ENCODE measurements around the gene MRNIP.

MRNIP gene

DNA sequence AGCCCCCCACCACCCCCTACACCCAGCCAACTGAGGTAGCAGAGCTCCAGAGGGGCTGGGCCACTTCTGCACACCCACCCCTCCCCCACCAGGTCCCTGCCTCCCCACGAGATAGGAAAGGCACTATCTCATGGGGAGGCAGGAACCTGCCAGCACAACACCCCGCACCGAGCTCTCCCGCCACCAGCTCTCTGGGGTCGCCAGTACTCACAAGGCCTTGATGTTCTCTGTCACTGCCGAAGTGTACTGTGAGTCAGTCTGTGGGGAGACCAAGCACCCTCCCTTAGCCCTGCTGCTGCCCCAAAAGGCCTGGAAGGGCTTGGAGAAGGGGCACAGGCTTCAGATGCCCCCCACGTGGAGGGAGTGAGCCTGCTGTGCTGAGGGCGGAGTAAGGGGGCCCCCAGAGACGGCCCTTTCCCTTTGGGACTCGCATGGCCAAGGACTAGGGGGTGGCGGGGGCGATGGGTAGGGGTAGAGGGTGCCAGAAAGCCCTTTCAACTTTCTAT is 57.9 kb downstream of the MRNIP start:
- TF ChIP-seq CEBPB (IDR thresholded peaks at IDR 0.05) (no peak), MAX (IDR thresholded peaks at IDR 0.05) (no peak), ZBTB7A (IDR thresholded peaks at IDR 0.05; ENCODE audit: low read depth) (no peak), EGR1 (IDR thresholded peaks at IDR 0.05) (no peak), TEAD4 (IDR thresholded peaks at IDR 0.05) (no peak), TCF12 (IDR thresholded peaks at IDR 0.05; ENCODE audit: low read depth) (no peak), EP300 (IDR thresholded peaks at IDR 0.05; ENCODE audit: borderline replicate concordance) (no peak), REST (IDR thresholded peaks at IDR 0.05; ENCODE audit: low read depth) (no peak), RAD21 (IDR thresholded peaks at IDR 0.05; ENCODE audit: low read depth) (no peak), TAF1 (IDR thresholded peaks at IDR 0.05; ENCODE audit: low read depth) (no peak)

DNA sequence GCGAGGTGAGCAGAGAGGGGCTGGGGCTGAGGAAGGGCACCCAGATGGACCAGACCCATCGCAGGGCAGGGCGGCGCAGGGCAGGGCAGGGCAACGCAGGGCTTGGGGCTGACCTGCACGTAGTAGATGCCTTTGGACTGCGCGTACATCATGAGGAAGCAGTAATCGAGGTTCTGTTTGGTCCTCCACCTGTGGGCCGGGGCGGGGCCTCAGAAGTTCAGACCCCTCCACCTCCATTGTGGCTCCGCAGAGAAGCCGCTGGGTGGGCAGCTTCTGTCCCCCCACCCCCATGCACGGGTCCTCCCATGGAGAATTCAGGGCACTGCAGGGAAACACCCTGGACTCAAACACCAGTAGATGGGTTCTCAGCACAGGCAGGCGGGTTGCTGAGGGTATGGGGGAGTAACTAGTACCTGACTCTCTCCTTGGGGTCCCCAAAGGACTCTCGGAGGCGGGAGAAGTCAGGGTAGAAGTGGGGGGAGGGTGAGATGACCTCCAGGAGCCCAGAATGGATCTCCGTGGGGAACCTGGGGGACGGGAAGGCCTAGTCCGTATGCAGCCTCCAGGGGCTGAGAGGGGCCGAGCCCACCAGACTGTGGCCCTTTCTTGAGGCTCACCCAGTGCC is 58.4 kb downstream of the MRNIP start:
- TF ChIP-seq TEAD4 (IDR thresholded peaks at IDR 0.05), result no peak
- no peak for TF ChIP-seq FOXM1 (IDR thresholded peaks at IDR 0.05; ENCODE audit: borderline replicate concordance, low read depth)

DNA sequence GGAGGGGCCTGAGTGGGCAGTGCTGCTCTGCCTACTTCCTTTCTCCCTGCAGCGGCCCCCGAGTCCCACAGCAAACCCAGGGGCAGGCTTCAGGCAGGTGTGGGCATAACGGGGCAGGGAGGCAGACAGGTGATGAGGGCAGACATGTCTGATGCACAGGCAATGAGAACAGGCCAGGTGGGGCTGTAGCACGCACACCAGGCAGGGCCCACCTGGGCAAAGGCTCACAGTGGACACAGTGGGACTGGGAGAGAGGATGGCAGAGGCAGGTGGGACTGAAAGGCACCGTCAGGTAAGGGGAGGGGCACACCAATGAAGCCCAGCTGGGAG is 59.0 kb downstream of the MRNIP start:
- TF ChIP-seq EGR1 (IDR thresholded peaks at IDR 0.05), result no peak
- TF ChIP-seq TCF12 (IDR thresholded peaks at IDR 0.05; ENCODE audit: low read depth), result no peak
- TF ChIP-seq CEBPB (IDR thresholded peaks at IDR 0.05), result no peak
- no peak for TF ChIP-seq TAF1 (IDR thresholded peaks at IDR 0.05; ENCODE audit: low read depth)
- TF ChIP-seq TEAD4 (IDR thresholded peaks at IDR 0.05), result no peak
- no peak for TF ChIP-seq USF1 (IDR thresholded peaks at IDR 0.05)
- no peak for TF ChIP-seq ZBTB7A (IDR thresholded peaks at IDR 0.05; ENCODE audit: low read depth)
- no peak for TF ChIP-seq NFIC (IDR thresholded peaks at IDR 0.05)
- TF ChIP-seq RAD21 (IDR thresholded peaks at IDR 0.05; ENCODE audit: low read depth), result no peak
- TF ChIP-seq MAX (IDR thresholded peaks at IDR 0.05), result no peak
- TF ChIP-seq FOXM1 (IDR thresholded peaks at IDR 0.05; ENCODE audit: borderline replicate concordance, low read depth), result no peak
- TF ChIP-seq YY1 (IDR thresholded peaks at IDR 0.05; ENCODE audit: low read depth), result no peak
- no peak for TF ChIP-seq REST (IDR thresholded peaks at IDR 0.05; ENCODE audit: low read depth)
- no peak for TF ChIP-seq EP300 (IDR thresholded peaks at IDR 0.05; ENCODE audit: borderline replicate concordance)
- no peak for TF ChIP-seq CREB1 (IDR thresholded peaks at IDR 0.05; ENCODE audit: low read depth)

- TF ChIP-seq RAD21 (IDR thresholded peaks at IDR 0.05; ENCODE audit: low read depth) (no peak), CEBPB (IDR thresholded peaks at IDR 0.05) (no peak), USF1 (IDR thresholded peaks at IDR 0.05) (no peak), TCF12 (IDR thresholded peaks at IDR 0.05; ENCODE audit: low read depth) (no peak), CREB1 (IDR thresholded peaks at IDR 0.05; ENCODE audit: low read depth) (no peak), YY1 (IDR thresholded peaks at IDR 0.05; ENCODE audit: low read depth) (no peak), FOXM1 (IDR thresholded peaks at IDR 0.05; ENCODE audit: borderline replicate concordance, low read depth) (no peak), MAX (IDR thresholded peaks at IDR 0.05) (no peak), REST (IDR thresholded peaks at IDR 0.05; ENCODE audit: low read depth) (no peak), EGR1 (IDR thresholded peaks at IDR 0.05) (no peak), EP300 (IDR thresholded peaks at IDR 0.05; ENCODE audit: borderline replicate concordance) (no peak), TEAD4 (IDR thresholded peaks at IDR 0.05) (no peak), ZBTB7A (IDR thresholded peaks at IDR 0.05; ENCODE audit: low read depth) (no peak), TAF1 (IDR thresholded peaks at IDR 0.05; ENCODE audit: low read depth) (no peak), NFIC (IDR thresholded peaks at IDR 0.05) (no peak)
These were observed 59.6 kb downstream of the MRNIP start for GRCh38 chr5:179798771-179799643.
